Measurements from ENCODE around the gene ADAMTSL1. TPM values are rescaled to one million over a fixed set of nuclear protein-coding genes. Genes with fewer than 3 reads are reported as not detected.

ADAMTSL1 gene
- total and polyA plus RNA-seq, 4 donors: 0.31 to 3.4 (median 1.9) TPM

- peak; percentile 86 to 93 for TF ChIP-seq RAD21 (IDR thresholded peaks at IDR 0.05)
- no peak for TF ChIP-seq TAF1 (conservative IDR thresholded peaks at IDR 0.05)
- TF ChIP-seq REST (IDR thresholded peaks at IDR 0.05): peak; percentile 18
- no peak for TF ChIP-seq EGR1 (IDR thresholded peaks at IDR 0.05; ENCODE audit: low read depth in 2 of 2)
- TF ChIP-seq CTCF (IDR thresholded peaks at IDR 0.05; ENCODE audit: low read depth, low read length, missing input control): peak; percentile 81
- no peak for TF ChIP-seq HNF4A (conservative IDR thresholded peaks at IDR 0.05)
- TF ChIP-seq FOXA2 (IDR thresholded peaks at IDR 0.05): no peak
- no peak for TF ChIP-seq YY1 (IDR thresholded peaks at IDR 0.05)
- TF ChIP-seq RXRA (IDR thresholded peaks at IDR 0.05): no peak
- no peak for TF ChIP-seq SP1 (IDR thresholded peaks at IDR 0.05)
- no peaks in the 10 kb centered on the region for H3K27me3 ChIP-seq (ENCODE audit: control insufficient read depth in 4 of 4, insufficient read depth in 4 of 4, low read length in 3 of 4)
- no peak overlapping the region for H3K9ac ChIP-seq (ENCODE audit: low read depth in 1 of 2, low read length in 2 of 2)
- DNase-seq (ENCODE audit: low spot score): peak; percentile 66
- no peaks in the 10 kb centered on the region for H3K9me3 ChIP-seq (ENCODE audit: control insufficient read depth in 4 of 4, low read length in 3 of 4)
- peaks cover 4 to 32% (median 9%) of the 10 kb centered on the region in 4 donors for H3K4me1 ChIP-seq (ENCODE audit: control insufficient read depth in 4 of 4, insufficient read depth in 4 of 4, low read length in 3 of 4)
- 6% methylated on average over 6 of the region's 6 CpGs for WGBS
- no peaks in the 10 kb centered on the region for H3K36me3 ChIP-seq (ENCODE audit: control insufficient read depth in 4 of 4, insufficient read depth in 3 of 4, low read depth in 1 of 4, low read length in 3 of 4)
- no peak overlapping the region for H3K4me3 ChIP-seq (ENCODE audit: low read depth in 1 of 3, low read length in 3 of 3)
- no peak overlapping the region for H3K27ac ChIP-seq (ENCODE audit: low read depth in 1 of 2, low read length in 2 of 2)
Observed at GRCh38 chr9:18442629-18443491, 31.1 kb upstream of the ADAMTSL1 start.

GRCh38 chr9:18447131-18447530 is 26.8 kb upstream of the ADAMTSL1 start:
- H3K4me1 ChIP-seq (ENCODE audit: control insufficient read depth in 4 of 4, insufficient read depth in 4 of 4, low read length in 3 of 4): peaks cover 6 to 37% (median 15%) of the 10 kb centered on the region in 4 donors
- TF ChIP-seq EGR1 (IDR thresholded peaks at IDR 0.05; ENCODE audit: low read depth in 2 of 2) (no peak), FOXA2 (IDR thresholded peaks at IDR 0.05) (peak; percentile 85), RAD21 (IDR thresholded peaks at IDR 0.05) (peak; percentile 44 to 47), RXRA (IDR thresholded peaks at IDR 0.05) (peak; percentile 11 to 70), ZBTB33 (IDR thresholded peaks at IDR 0.05) (no peak), SP1 (IDR thresholded peaks at IDR 0.05) (peak; percentile 50), YY1 (IDR thresholded peaks at IDR 0.05) (peak; percentile 67), NR2F2 (IDR thresholded peaks at IDR 0.05) (no peak), TAF1 (conservative IDR thresholded peaks at IDR 0.05) (no peak), JUND (IDR thresholded peaks at IDR 0.05) (peak; percentile 21 to 59), HNF4G (IDR thresholded peaks at IDR 0.05) (no peak), GABPA (IDR thresholded peaks at IDR 0.05 in 1 of 2, conservative IDR thresholded peaks at IDR 0.05 in 1 of 2) (peak in 1 of 2 donors; percentile 39), HNF4A (conservative IDR thresholded peaks at IDR 0.05) (peak; percentile 46 to 76), ATF3 (IDR thresholded peaks at IDR 0.05) (no peak), FOXA1 (IDR thresholded peaks at IDR 0.05) (peak; percentile 68), REST (IDR thresholded peaks at IDR 0.05) (no peak)

More at GRCh38 chr9:18447131-18447530, 26.8 kb upstream of the ADAMTSL1 start:
- H3K36me3 ChIP-seq (ENCODE audit: control insufficient read depth in 4 of 4, insufficient read depth in 3 of 4, low read depth in 1 of 4, low read length in 3 of 4): no peaks in the 10 kb centered on the region
- H3K9me3 ChIP-seq (ENCODE audit: control insufficient read depth in 4 of 4, low read length in 3 of 4): no peaks in the 10 kb centered on the region
- H3K27me3 ChIP-seq (ENCODE audit: control insufficient read depth in 4 of 4, insufficient read depth in 4 of 4, low read length in 3 of 4): no peaks in the 10 kb centered on the region
- 28% methylated on average over 4 of the region's 4 CpGs for WGBS
- peak overlapping the region; percentile 49 to 88 for H3K27ac ChIP-seq (ENCODE audit: low read depth in 1 of 2, low read length in 2 of 2)
- no peak for DNase-seq (ENCODE audit: low spot score)
- H3K4me3 ChIP-seq (ENCODE audit: low read depth in 1 of 3, low read length in 3 of 3): no peak overlapping the region
- H3K9ac ChIP-seq (ENCODE audit: low read depth in 1 of 2, low read length in 2 of 2): peak overlapping the region in 1 of 2 donors; percentile 45
